ENCODE measurements around the gene TCEA3.

TCEA3 gene

DNA sequence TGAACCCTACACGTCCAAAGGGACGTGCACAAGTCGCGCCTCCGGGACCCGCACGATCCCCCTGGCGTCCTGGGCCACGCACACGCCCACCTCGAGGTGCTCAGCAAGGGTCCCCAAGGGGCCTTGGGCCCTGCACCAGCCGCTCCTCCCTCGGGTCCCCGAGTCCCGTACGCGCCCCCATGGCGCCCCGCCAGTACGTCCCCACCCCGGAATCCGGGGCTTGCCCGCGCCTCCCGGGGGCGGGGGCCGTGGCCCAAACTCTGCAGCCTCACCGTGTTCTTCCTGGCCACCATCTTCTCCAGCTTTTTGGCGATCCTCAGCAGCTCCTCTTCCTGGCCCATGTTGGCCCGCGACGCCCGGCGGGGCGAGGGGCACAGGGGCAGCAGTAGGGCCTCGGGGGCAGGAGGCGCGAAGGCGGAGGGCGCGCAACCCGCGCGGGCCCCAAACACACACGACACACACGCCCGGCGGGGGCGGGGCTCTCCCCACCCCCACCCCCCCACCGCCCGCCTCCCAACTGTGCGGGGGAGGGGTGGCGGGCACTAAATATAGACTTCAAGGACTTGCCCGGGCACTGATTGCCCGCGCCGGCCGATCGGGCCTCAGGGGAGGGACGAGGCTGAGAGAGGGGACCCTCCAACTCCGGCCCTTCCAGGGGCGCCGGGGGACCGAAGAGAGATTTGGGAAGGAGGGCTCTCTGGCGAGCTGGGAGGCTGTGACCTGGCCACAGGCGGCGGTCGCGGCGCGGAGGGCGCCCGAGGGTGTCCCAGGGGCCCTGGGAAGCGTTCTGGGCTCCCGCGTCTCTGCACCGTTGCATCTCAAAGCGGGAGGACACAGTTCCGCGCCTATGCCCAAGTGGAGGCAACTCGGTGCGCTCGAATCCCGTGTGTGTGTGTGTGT is at the start of gene TCEA3:
Gene TCEA3, minus strand, starts transcription at position 456 of the 900 bp plus-strand sequence. Its CDS starts 115 bp downstream, at position 341.
- peak; percentile 59 for DNase-seq (ENCODE audit: low spot score)

DNA sequence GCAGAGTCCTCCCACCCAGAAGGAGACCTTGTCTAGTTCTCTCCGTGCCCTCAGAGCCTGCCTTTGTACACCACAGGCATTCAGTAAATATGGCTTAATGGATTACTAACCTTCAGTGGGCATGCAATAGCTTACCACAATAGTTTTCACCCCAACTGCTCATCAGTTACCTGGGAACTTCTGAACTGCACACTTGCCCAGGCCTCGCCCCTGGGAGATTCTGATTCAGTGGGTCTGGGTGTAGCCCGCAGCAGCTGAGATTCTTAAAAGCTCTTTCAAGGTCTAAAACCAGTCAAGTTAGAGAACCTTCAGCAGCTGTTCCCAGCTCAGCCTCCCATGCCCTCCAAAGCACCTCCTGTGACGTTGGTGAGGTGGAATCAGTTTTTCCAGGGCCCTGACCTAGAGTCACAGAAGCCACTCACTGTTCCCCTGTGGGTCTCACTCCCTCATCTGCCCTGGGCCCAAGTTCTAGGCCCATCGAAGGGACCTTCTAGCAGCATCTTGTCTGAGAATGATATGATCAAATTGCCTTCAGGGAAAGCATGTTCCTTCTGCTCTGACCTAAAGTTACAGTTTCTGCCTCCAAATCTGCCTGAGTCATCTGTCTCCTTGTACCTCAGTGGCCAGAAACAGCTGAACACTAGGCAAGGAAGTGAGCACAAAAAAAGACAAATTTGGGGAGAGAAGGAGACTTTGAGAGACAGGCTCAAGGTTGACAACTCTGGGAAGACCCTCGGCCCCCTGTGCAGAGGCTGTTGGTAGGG is 48.7 kb upstream of the TCEA3 start:
- no peak for DNase-seq (ENCODE audit: low spot score)

DNA sequence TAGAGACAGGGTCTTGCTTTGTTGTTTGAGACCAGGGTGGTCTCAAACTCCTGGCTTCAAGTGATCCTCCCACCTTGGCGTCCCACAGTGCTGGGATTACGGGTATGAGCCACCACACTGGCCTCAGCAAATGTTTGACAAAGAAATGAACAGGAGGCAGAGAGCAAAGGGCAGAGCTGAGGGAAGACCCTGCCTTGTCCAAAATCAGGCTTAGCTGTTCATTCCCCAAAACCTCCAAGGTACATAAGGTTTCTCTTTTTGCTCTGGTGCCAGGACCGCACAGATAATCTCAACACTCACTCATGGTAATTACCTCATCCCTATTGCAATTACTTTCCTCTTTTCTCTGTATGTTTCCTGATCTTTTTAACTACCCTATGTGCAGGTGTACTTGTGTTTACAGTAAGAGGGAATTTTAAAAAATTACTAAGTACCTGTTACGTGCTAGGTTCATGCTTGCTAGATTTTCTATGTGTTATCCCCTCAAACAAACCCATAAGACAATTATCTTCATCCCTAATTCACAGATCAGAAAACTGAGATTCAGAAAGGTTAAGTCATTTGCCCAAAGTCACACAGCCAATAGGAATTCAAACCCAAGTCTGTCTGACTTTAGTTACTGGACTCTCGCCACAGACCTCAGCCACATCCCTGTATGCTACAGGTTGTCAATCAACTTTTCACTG is 47.9 kb upstream of the TCEA3 start:
- no peak for DNase-seq (ENCODE audit: low spot score)

DNA sequence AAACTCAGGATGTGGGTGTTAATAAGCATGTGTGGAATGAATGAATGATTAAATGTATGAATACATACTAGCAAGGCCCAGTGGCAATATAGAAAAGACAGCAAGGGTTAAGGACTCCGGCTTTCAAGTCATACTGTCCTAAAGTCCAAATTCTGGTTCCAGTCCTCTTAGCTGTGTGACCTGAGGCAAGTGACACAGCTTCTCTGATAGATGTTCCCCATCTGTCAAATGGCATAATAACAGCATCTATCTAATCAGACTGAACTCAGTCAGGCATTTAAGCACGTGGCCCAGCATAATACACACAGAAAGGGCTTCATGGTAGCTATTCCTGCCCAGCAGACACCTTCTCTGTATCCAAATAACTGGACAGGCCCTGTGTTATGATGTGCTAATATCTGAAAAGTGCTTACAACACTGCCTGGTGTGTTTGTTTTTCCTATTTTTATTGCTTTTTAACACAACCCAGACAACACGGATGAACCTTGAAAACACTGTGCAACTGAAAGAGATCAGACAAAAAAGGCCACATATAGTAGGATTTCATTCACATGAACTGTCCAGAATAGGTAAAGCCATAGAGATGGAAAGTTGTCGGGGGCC is 47.0 kb upstream of the TCEA3 start:
- DNase-seq (ENCODE audit: low spot score) = no peak

DNA sequence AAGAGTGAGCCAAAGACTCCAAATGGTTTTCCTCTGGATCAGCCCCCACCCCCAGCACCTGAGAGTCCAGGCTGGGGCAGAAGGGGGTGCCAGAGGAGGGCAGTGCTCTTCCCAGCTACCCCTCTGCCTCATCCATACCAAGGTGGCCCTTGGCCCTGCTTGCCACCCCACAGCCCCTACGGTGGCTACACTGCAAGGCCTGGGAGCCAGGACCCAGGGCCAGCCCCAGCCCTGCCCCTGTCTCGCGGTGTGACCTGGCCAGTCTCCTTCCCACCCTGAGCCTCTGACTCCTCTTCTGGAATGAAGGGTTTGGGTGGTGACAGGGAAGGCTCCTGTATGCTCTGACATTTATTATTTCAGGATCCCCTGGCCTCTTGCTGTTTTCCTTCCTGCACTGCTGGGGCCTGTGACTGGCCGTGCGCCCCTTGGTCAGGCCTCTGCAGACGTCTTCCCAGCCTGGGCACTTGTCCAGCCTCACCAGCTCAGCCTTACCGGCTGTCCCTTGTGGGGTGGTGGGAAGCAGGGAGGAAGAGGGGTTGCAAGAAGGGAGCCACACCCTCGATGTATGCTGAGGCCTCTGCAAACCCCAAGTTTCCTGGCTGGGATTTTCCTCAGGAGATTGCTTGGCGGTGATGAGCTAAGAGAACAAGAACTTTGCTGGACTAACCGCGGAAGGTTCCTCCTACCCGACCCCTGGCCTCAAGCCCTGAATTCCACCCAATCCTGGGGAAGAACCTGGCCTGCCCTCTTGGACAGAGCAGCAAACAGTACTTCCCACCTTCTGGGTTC is 45.9 kb upstream of the TCEA3 start:
- no peak for DNase-seq (ENCODE audit: low spot score)

DNA sequence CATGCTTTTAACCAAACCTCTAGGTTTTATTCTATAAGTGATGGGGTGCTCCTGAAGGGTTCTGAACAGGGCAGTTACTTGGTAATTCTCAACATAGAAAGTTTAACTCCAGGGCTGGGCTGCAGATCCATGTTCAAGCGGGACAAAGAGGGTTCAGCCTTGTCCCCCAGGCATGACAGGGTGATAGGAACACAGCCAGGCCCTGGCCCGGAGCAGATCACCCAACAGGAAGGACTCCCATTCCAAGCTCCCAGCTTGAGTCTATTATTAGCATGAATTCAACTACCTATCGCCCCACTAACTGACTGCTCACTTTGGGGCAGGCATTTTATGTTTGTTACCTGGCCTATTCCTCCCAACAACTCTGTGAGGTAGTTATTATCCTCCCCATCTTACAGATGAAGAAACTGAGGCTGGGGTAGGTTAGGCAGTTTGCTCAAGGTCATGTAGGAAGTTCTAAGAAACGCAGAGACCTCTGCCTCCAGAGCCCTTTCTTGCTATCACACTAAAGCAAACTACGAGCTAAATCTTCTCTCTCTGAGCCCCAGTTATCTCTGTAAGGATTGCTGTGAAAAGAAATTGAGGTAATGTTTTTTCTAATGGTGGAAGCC is 44.9 kb upstream of the TCEA3 start:
- no peak for DNase-seq (ENCODE audit: low spot score)

DNA sequence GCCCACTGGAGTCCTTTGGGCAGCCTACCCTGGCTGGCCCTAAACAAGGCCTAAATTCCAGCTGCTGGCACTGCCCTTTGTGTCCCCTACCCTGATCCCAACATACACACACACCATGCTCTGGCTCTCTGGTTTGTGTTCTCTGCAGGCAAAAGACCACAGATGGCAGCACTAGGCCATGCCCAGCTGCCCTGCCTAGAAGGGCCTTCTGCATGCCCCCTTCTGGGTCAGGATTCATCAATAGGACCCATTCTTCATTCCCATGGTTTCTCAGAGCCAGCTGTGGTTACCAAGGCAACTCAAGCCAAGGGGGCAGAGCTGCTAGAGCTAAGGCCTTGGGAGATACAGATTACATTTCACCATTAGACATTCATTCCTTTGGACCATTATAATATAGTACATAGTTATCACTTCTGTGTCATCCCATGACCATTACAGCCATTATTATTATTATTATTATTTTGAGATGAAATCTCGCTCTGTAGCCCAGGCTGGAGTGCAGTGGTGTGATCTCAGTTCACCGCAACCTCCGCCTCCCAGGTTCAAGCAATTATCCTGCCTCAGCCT is 42.0 kb upstream of the TCEA3 start:
- no peak for DNase-seq (ENCODE audit: low spot score)

DNA sequence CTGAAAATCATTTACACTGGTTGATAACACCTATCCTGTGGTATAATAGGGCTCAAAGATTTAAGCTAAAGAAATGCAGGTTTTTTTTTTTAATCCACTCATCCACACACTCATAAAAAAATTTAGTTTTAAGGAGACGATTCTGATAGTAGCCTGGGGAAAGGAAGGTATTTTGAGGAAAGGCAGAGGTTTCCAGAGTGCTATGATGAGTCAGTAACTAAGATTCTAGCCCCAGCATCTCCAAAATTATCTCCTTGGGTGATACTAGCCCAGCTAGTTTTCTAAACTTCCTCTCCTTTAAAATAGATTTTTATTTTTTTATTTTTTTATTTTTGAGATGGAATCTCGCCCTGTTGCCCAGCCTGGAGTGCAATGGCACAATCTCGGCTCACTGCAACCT is 38.7 kb upstream of the TCEA3 start:
- no peak for DNase-seq (ENCODE audit: low spot score)

DNA sequence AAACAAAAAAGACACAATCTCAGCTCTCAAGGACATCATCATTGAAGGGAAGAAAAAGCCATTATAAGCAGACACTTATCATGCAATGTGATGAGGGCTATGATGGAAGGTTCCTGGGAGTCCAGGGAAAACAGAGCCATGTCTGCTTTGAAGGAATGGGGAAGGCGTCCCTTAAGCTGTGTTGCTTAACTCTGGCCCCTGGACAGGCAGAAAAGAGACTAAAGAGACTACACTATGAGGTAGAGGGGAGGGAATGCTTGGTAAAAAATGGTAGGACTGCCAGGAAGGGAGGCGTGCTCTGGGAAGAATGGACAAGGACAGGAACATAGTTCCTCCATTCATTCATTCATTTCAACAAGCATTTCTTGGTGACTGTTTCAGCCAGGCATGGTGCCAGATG is 38.2 kb upstream of the TCEA3 start:
- DNase-seq (ENCODE audit: low spot score) = no peak

DNA sequence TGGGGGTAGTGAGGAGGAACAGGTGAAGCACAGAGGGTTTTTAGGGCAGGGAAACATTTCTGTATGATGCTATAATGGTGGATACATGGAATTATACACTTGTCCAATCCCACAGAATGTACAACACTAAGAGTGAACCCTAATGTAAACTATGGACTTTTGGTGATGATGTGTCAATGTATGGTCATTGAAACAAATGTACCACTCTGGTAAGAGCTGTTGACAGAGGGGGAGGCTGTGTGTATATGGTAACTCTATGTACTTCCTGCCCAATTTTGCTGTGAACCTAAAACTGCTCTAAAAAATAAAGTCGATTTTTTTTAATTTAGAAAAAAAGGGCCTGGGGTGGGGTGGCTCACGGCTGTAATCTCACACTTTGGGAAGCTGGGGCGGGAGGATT is 36.5 kb upstream of the TCEA3 start:
- no peak for DNase-seq (ENCODE audit: low spot score)

DNA sequence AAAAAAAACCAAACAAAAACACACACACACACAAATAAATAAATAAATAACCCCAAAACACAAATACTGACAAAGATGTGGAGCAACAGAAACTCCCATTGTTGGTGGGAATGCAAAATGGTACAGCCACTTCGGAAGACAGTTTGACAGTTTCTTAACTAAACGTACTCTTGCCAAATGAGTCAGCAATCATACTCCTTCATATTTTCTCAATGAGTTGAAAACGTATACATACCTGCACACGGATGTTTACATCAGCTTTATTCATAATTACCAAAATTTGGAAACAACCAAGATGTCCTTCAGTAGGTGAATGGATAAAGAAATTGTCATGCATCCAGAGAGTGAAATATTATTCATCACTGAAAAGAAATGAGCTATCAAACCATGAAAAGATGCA is 36.0 kb upstream of the TCEA3 start:
- no peak for DNase-seq (ENCODE audit: low spot score)

DNA sequence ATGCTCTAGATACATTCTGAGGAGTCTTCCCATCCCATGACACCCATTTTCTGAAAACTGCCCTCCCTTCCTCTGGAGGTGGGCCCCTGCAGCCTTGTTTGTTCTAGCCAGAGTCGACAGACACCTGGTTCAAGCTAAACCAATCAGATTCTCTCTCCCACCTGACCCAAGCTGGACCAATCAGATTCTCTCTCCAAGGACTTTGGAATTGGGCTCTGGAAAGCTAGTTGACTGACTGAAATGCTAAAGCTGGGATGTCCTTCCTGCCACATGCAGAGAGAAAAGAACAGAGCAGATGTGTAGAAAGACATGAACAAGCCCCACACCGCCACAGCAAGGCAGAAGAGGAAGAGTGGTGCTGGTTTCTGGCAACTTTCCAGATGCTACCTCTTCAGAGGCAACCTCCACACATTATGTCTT is 34.8 kb upstream of the TCEA3 start:
- DNase-seq (ENCODE audit: low spot score) = no peak

DNA sequence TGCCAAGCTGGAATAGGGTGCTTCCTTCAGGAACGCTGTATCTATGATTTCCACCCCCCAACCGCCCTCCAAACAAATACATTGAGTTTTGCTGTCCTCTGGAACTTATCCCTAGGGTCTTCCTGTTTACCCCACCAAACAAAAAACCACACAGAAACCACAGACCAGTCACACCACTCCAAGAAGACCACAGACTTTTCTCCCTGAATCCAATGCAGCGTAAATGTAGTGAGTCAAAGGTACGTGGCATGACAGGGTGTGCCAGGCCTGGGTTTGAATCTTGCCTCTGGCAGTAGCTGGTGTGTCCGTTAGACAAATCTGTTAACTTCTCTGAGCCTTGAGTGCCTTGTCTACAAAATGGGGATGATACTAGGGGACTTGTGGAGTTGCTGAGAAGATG is 31.7 kb upstream of the TCEA3 start:
- no peak for DNase-seq (ENCODE audit: low spot score)

DNA sequence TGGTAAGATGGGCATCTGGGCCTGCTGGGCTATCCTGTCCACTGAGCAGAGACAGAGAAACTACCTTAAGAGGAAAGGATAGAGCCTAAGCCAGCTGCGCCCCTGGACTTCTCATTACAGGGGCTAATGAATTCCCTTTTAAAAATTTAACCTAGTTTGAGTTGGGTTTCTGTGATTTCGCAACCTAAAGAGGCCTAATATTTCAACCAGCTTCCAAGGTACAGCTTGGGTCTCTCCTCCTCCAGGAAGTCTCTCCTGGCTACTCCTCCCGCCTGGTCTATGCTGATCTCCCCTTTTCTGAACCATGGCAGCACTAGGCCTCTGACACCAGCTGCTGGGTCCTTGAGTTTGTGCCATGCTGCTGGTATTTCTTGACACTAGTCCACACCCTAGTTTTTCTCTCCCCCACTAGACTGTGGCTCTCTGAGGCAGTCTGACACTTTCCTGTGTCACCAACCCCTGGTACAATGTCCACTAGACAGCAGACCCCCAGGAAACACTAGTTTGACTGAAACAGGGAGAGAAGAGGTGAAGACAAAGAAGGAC is 29.0 kb upstream of the TCEA3 start:
- DNase-seq (ENCODE audit: low spot score) = no peak

DNA sequence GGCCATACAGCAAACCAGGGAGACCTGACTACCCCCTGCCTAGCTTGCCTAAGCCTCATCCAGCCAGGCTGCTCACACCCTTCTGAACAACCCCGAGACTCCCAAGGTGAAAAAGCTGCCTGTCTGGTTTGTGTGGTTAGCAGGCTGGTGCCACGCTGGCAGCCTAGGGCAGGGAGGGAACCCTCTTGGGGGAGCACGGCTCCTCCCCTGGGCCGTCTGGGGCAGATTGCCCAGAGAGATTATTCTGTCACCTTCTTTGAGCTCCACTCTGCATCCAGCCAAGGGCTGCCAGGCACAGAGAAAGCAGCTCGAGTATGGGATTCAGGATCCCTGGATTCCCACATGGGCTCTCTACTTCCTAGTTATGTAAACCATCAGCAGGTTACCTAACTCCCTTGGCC is 27.5 kb upstream of the TCEA3 start:
- no peak for DNase-seq (ENCODE audit: low spot score)

DNA sequence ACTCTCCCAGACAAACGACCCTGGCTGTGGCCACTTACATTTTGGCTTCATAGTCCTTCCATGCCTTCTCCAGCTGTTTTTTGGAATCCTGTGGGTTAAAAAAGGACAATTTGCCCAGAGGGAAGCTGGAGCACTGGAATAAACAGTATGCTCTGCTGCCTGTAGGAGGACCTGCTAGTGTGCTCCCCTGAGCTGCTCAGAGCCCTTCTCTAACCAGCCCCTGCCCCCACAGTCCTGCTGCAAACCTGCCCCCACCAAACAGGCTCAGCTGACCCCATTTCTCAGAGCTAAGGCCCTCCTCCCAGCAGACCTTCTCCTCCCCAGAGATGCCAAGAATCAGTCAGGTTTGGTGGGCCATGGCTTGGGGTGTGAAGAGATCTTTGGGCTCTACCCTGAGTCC is 26.9 kb upstream of the TCEA3 start:
- DNase-seq (ENCODE audit: low spot score) = no peak

DNA sequence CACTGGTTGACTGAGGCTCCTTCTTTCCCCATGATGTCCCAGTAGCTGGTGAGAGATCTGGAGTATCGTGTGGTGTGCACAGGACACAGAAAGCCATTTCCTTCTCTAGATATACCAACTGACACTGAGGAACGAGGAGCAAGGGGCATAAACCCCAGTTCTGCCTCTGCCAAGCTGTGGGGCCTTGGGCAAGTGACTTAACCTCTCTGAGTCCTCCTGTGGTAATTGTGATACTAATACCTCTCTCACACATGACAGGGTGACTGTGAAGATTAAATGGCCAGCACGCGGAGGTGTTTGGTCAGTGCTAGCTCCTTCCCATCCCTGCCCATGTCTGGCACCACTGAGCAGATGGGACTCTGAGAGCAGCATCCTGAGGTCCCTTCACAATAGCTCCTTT is 26.3 kb upstream of the TCEA3 start:
- no peak for DNase-seq (ENCODE audit: low spot score)

DNA sequence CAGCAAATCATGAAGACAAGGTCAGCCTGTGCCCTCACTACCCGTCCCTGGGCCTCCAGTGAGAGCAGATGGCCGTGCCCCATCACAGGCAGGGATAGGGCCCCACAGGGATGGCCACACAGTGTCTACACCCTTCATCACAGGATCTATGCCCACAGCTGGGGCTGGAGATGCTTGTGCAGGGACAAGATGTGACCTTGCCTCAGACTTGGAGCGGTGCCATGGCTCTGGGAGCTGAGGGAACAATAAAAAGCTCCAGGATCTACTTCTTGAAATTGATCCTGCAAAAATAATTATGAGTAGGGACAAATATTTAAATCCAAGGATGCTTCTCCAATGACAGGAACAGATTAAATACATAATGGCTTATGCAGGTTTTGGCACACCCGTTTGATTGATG is 25.4 kb upstream of the TCEA3 start:
- DNase-seq (ENCODE audit: low spot score) = no peak

DNA sequence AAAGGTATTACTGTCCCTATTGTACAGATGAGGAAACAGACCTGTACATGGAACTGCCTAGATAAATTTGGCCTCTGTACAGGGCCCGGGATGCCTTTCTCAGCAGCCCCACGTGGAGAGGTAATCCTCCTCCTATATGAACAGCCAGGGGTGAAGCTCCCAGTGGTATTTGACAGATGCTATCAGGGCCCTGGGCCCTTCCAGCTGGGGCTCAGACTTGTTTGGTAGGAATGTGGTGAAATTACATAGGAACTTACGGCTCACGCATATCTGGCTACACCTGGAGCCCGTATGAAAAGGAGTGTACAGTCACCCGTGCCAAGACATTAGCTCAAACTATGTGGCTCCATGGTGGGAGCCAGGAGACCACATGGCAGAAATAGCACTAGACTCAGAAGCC is 24.8 kb upstream of the TCEA3 start:
- DNase-seq (ENCODE audit: low spot score) = no peak

DNA sequence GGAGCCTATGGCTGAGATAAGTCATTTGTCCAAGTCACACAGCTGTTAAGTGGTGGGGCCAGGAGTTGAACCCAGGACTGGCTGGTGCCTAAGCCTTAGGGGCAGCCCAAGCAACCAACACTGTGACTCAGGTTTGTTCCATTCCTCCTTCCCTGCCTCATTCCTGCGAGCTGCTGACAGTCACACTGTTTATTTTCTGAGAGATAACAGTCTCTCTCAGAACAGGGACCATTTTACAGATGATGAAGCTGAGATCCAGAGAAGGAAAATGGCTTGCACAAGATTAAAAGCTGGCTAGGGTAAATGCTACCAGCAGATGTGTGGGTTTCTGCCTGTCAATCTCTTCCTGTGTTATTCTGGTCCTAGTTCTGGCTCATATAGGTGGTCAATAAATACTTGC is 24.3 kb upstream of the TCEA3 start:
- DNase-seq (ENCODE audit: low spot score) = no peak
